Measurements from ENCODE around the gene NAPA. TPM values are rescaled to one million over a fixed set of nuclear protein-coding genes. Genes with fewer than 3 reads are reported as not detected.

The NAPA gene
- total RNA-seq, 4 donors from 2014 or later, result 106 to 178 (median 125) TPM

DNA sequence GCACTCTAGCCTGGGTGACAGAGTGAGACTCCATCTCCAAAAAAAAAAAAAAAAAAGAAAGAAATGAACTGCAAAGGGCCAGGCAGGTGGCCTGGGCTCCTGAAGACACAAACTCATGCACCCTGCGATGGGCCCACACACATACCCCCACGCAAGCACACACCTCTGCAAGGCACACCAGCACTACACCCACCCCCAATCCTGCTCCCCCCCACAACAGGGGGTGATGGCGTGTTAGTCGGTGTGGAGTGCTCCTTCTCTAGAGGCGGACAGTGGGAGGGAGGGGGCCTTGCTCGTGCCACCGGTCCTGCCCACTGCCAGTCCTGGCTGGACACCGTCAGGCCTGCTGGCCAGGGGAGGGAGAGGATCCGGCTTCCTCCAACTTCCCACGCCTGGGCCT lies 41.5 kb downstream of the NAPA start:
- TF ChIP-seq, protein P1, sequence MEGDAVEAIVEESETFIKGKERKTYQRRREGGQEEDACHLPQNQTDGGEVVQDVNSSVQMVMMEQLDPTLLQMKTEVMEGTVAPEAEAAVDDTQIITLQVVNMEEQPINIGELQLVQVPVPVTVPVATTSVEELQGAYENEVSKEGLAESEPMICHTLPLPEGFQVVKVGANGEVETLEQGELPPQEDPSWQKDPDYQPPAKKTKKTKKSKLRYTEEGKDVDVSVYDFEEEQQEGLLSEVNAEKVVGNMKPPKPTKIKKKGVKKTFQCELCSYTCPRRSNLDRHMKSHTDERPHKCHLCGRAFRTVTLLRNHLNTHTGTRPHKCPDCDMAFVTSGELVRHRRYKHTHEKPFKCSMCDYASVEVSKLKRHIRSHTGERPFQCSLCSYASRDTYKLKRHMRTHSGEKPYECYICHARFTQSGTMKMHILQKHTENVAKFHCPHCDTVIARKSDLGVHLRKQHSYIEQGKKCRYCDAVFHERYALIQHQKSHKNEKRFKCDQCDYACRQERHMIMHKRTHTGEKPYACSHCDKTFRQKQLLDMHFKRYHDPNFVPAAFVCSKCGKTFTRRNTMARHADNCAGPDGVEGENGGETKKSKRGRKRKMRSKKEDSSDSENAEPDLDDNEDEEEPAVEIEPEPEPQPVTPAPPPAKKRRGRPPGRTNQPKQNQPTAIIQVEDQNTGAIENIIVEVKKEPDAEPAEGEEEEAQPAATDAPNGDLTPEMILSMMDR (IDR thresholded peaks at IDR 0.05), result no peak
- TF ChIP-seq POLR2A (IDR thresholded peaks at IDR 0.05), result no peak
- WGBS, 2 donors, result 76 to 79% methylated on average over 4 to 5 of the region's 10 CpGs
- no peak overlapping the region for H3K4me3 ChIP-seq
- no peaks in the 10 kb centered on the region for H3K9me3 ChIP-seq
- DNase-seq, result no peak
- H3K4me1 ChIP-seq, result peaks cover 5 to 32% (median 9%) of the 10 kb centered on the region in 3 donors
- peaks cover 5 to 55% (median 8%) of the 10 kb centered on the region in 4 donors for H3K27me3 ChIP-seq
- H3K27ac ChIP-seq, result no peak overlapping the region
- intact Hi-C loops (cut with DNase I), result no loop called here
- no peaks in the 10 kb centered on the region for H3K36me3 ChIP-seq

DNA sequence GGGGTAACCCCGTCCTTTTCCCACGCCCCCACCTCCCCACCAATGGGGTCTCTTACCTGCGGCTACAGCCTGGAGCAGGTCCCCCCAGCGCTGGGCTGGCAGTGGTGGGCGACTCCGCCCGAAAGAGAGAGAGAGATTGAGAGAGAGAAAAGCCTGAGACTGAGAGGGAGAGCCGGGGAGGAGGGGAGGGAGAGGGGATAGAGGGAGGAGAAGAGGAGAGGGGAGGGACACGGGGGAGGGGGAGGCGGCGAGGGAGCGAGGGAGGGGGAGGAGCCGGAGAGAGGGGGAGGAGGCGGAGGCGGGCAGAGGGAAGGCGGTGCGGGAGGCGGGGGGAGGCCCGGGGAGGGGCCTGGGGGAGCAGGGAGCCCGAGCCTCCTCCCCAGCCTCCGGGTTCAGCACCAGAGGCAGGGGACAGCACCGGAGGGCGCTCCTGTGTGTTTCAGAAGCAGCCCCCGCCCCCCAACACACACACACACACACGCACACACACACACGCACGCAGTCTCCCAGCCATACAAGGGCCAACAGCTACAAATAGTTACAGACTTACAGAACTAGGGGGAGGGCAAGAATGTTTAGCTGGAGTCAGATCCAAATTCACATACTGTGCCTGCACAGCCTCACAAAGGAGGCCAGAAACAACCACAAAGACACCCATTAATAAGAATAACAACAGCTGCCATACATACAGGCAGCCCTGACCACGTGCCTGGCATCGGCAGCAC lies 43.0 kb downstream of the NAPA start, which contains the start of gene SLC8A2:
Gene SLC8A2 (minus strand): TSS at position 161 of the 725 bp plus-strand sequence. CDS start 5,490 bp downstream, outside the sequence.
- Histone ChIP-seq H3K4me1 (peaks cover 5 to 32% (median 9%) of the 10 kb centered on the region in 3 donors), H3K9me3 (no peaks in the 10 kb centered on the region), H3K27ac (peak within 1 kb of the TSS in 2 of 4 donors; percentile 44 to 53), H3K36me3 (no peaks in the 10 kb centered on the region), H3K27me3 (peaks cover 5 to 69% (median 8%) of the 10 kb centered on the region in 4 donors), H3K4me3 (peak within 1 kb of the TSS in 3 of 4 donors; percentile 35 to 49 (median 36))
- WGBS, 2 donors, result 10 to 12% methylated on average over 4 of the region's 29 CpGs
- DNase-seq, result no peak
- TF ChIP-seq POLR2A (IDR thresholded peaks at IDR 0.05), result no peak
- TF ChIP-seq, protein P1 (IDR thresholded peaks at IDR 0.05), result no peak
- intact Hi-C loops (cut with DNase I), result no loop called here

DNA sequence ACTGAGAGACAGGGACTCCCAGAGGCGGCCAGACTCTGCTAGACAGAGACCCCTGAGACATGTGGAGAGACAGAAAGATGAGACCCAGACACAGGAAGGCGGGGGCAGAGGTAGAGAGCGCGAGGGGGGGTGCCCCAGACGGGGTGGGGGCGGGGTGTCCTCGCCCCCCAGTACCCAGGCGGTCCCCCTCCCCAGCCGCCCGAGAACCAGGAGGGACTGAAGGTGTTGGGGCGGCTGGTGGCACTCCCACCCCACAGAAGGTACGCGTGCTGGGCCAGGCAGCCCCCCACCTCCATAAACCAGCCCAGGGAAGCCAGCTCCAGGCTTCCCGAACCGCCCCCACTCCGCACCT lies 43.5 kb downstream of the NAPA start:
- TF ChIP-seq, protein P1 (IDR thresholded peaks at IDR 0.05), result no peak
- no peak for TF ChIP-seq POLR2A (IDR thresholded peaks at IDR 0.05)
- DNase-seq, result no peak
- peak overlapping the region in 3 of 4 donors; percentile 35 to 49 (median 36) for H3K4me3 ChIP-seq
- intact Hi-C loops (cut with DNase I), result no loop called here
- no peaks in the 10 kb centered on the region for H3K36me3 ChIP-seq
- H3K27ac ChIP-seq, result peak overlapping the region in 2 of 4 donors; percentile 44 to 53
- H3K9me3 ChIP-seq, result no peaks in the 10 kb centered on the region
- H3K27me3 ChIP-seq, result peaks cover 5 to 75% (median 8%) of the 10 kb centered on the region in 4 donors
- peaks cover 5 to 32% (median 9%) of the 10 kb centered on the region in 3 donors for H3K4me1 ChIP-seq
- 6 to 15% methylated on average over 1 to 10 of the region's 16 CpGs for WGBS, 2 donors

DNA sequence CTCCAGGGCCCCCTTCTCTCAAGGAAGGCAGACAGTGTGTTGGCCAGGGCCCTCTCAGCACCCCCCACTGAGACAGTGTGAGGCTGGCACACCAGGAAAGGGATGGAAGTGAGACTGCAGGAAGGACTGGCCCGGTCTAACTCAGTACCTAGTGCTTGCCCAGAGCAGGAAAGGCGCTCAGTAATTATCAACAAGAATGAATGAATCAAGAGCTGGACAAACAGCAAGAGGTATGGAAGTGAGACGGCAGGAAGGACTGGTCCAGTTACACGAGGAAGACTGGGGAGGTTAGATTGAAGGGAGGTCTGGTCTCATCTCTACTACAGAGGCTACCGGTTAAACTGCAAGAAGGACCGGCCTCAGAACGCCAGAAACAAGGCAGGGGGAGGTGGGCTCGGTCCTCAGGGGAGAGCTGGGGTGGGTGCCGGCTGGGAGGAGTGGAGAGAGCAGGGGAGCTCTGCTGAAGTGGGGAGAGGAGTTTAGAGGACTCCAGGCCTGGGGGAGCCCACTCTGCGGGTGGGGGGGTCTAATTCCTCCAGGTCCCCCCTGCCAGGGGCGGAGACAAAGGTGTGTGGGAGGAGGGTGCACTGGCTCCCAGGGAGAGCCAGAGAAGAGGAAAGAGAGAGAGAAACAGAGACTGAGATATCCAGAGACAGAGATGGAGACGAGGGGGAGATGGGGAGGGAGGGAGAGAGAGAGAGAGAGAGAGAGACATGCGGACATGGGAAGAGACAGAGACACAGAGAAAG lies 44.2 kb downstream of the NAPA start:
- H3K4me3 ChIP-seq, result peak overlapping the region in 1 of 4 donors; percentile 49

More for the DNA sequence above, 44.2 kb downstream of the NAPA start:
- Histone ChIP-seq H3K9me3 (no peaks in the 10 kb centered on the region), H3K27me3 (peaks cover 5 to 82% (median 8%) of the 10 kb centered on the region in 4 donors), H3K4me1 (peaks cover 5 to 32% (median 9%) of the 10 kb centered on the region in 3 donors), H3K27ac (no peak overlapping the region), H3K36me3 (no peaks in the 10 kb centered on the region)
- no peak for TF ChIP-seq POLR2A (IDR thresholded peaks at IDR 0.05)
- TF ChIP-seq, protein P1 (IDR thresholded peaks at IDR 0.05), result no peak
- no peak for DNase-seq
- 17 to 20% methylated on average over 9 to 13 of the region's 13 CpGs for WGBS, 2 donors
- intact Hi-C loops (cut with DNase I), result no loop called here
